ENCODE results near the gene MPND.

Gene MPND

GRCh38 chr19:4393947-4394590 is 50.7 kb downstream of the MPND start:
- Histone ChIP-seq H3K9me2 (ENCODE audit: low read depth, low read length) (no peaks in the 10 kb centered on the region), H3F3A (ENCODE audit: insufficient read depth, low read length) (no peaks in the 10 kb centered on the region), H3K27me3 (ENCODE audit: insufficient read depth, low read length) (no peaks in the 10 kb centered on the region), H3K9ac (ENCODE audit: low read length) (no peak overlapping the region), H3K36me3 (ENCODE audit: insufficient read depth, low read length) (peaks cover 33% of the 10 kb centered on the region; the same call in 1 of the 2 replicates), H3K4me1 (ENCODE audit: insufficient read depth, low read length, severe bottlenecking) (peaks cover 5% of the 10 kb centered on the region), H3K4me3 (ENCODE audit: low read depth, low read length, poor library complexity, severe bottlenecking) (no peak overlapping the region), H3K9me3 (ENCODE audit: low read length) (no peaks in the 10 kb centered on the region), H2AFZ (ENCODE audit: low read length) (no peak overlapping the region), H4K20me1 (ENCODE audit: insufficient read depth, low read length) (no peaks in the 10 kb centered on the region), H3K79me2 (ENCODE audit: insufficient read depth, low read length) (peaks cover 37% of the 10 kb centered on the region), H3K4me2 (ENCODE audit: low read length) (no peak overlapping the region), H3K27ac (ENCODE audit: low read depth, low read length, poor library complexity, severe bottlenecking) (no peak overlapping the region)
- TF ChIP-seq EZH2 (IDR thresholded peaks at IDR 0.05; ENCODE audit: borderline replicate concordance, low read length): no peak
- no peak for TF ChIP-seq CTCF (IDR thresholded peaks at IDR 0.05; ENCODE audit: low read length)

GRCh38 chr19:4396949-4397783 is 53.8 kb downstream of the MPND start:
- Histone ChIP-seq H3F3A (ENCODE audit: insufficient read depth, low read length) (no peaks in the 10 kb centered on the region), H3K9me2 (ENCODE audit: low read depth, low read length) (no peaks in the 10 kb centered on the region), H3K27me3 (ENCODE audit: insufficient read depth, low read length) (no peaks in the 10 kb centered on the region), H3K27ac (ENCODE audit: low read depth, low read length, poor library complexity, severe bottlenecking) (no peak overlapping the region), H3K79me2 (ENCODE audit: insufficient read depth, low read length) (peaks cover 42% of the 10 kb centered on the region), H2AFZ (ENCODE audit: low read length) (no peak overlapping the region), H3K4me3 (ENCODE audit: low read depth, low read length, poor library complexity, severe bottlenecking) (no peak overlapping the region), H4K20me1 (ENCODE audit: insufficient read depth, low read length) (no peaks in the 10 kb centered on the region), H3K4me2 (ENCODE audit: low read length) (no peak overlapping the region), H3K9ac (ENCODE audit: low read length) (no peak overlapping the region), H3K36me3 (ENCODE audit: insufficient read depth, low read length) (peaks cover 32% of the 10 kb centered on the region; the same call in 1 of the 2 replicates), H3K4me1 (ENCODE audit: insufficient read depth, low read length, severe bottlenecking) (peaks cover 22% of the 10 kb centered on the region), H3K9me3 (ENCODE audit: low read length) (no peaks in the 10 kb centered on the region)
- TF ChIP-seq EZH2 (IDR thresholded peaks at IDR 0.05; ENCODE audit: borderline replicate concordance, low read length) (no peak), CTCF (IDR thresholded peaks at IDR 0.05; ENCODE audit: low read length) (no peak)

GRCh38 chr19:4399812-4400134 is 56.4 kb downstream of the MPND start:
- H3K27ac ChIP-seq (ENCODE audit: low read depth, low read length, poor library complexity, severe bottlenecking): peak overlapping the region; percentile 50
- H3K9me2 ChIP-seq (ENCODE audit: low read depth, low read length): no peaks in the 10 kb centered on the region
- peak overlapping the region; percentile 99 for H3K4me2 ChIP-seq (ENCODE audit: low read length)
- peaks cover 40% of the 10 kb centered on the region; the same call in 1 of the 2 replicates for H3K36me3 ChIP-seq (ENCODE audit: insufficient read depth, low read length)
- no peaks in the 10 kb centered on the region for H3F3A ChIP-seq (ENCODE audit: insufficient read depth, low read length)
- peaks cover 50% of the 10 kb centered on the region for H3K79me2 ChIP-seq (ENCODE audit: insufficient read depth, low read length)
- peak overlapping the region; percentile 91 for H3K9ac ChIP-seq (ENCODE audit: low read length)
- no peak overlapping the region for H2AFZ ChIP-seq (ENCODE audit: low read length)
- peak overlapping the region; percentile 81 for H3K4me3 ChIP-seq (ENCODE audit: low read depth, low read length, poor library complexity, severe bottlenecking)
- no peaks in the 10 kb centered on the region for H3K27me3 ChIP-seq (ENCODE audit: insufficient read depth, low read length)
- H4K20me1 ChIP-seq (ENCODE audit: insufficient read depth, low read length): no peaks in the 10 kb centered on the region
- peaks cover 38% of the 10 kb centered on the region for H3K4me1 ChIP-seq (ENCODE audit: insufficient read depth, low read length, severe bottlenecking)
- TF ChIP-seq CTCF (IDR thresholded peaks at IDR 0.05; ENCODE audit: low read length) (no peak), EZH2 (IDR thresholded peaks at IDR 0.05; ENCODE audit: borderline replicate concordance, low read length) (no peak)
- H3K9me3 ChIP-seq (ENCODE audit: low read length): no peaks in the 10 kb centered on the region

Data from OCI-LY1 (cell line).